Activated CD4-positive, alpha-beta T cell treated with anti-CD3 and anti-CD28 coated beads for 4 hours (primary cell): Measurements from ENCODE around the gene ENPP6.
"Not testable (repeated sequence)": the region's sequence is repeated elsewhere in the genome, so short reads cannot be mapped to it uniquely, and the experiment has no call there.

Experiments
- DNase-seq, 2 donors: peaks; one replicate each; pipeline ENCODE4 v3.0.0-alpha.2; 2020

ENPP6 gene

GRCh38 chr4:184101711-184102110 lies 116.0 kb downstream of the ENPP6 start:
- DNase-seq = no peak

- DNase-seq = peak in 1 of 2 donors; percentile 31
Observed at GRCh38 chr4:184100297-184100885, 117.3 kb downstream of the ENPP6 start.

- no peak for DNase-seq
Observed at GRCh38 chr4:184099535-184099966, 118.1 kb downstream of the ENPP6 start.

- DNase-seq = no peak
Observed at GRCh38 chr4:184099000-184099399, 118.7 kb downstream of the ENPP6 start.

GRCh38 chr4:184097815-184098214 lies 119.9 kb downstream of the ENPP6 start:
- no peak for DNase-seq

- DNase-seq = no peak
Observed at GRCh38 chr4:184097241-184097605, 120.5 kb downstream of the ENPP6 start.

- no peak for DNase-seq
Observed at GRCh38 chr4:184096561-184097240, 121.0 kb downstream of the ENPP6 start.

- DNase-seq = no peak
Observed at GRCh38 chr4:184094532-184095159, 123.0 kb downstream of the ENPP6 start.

- DNase-seq = no peak
Observed at GRCh38 chr4:184091986-184092385, 125.7 kb downstream of the ENPP6 start.

- DNase-seq = no peak
Observed at GRCh38 chr4:184090571-184090970, 127.1 kb downstream of the ENPP6 start.

- DNase-seq = no peak
Observed at GRCh38 chr4:184080674-184081073, 137.0 kb downstream of the ENPP6 start.

- DNase-seq = no peak
Observed at GRCh38 chr4:184074677-184075388, 142.8 kb downstream of the ENPP6 start.

GRCh38 chr4:184067931-184068554 lies 149.6 kb downstream of the ENPP6 start:
- DNase-seq = no peak

- DNase-seq = no peak
Observed at GRCh38 chr4:184066584-184067300, 150.9 kb downstream of the ENPP6 start.

- DNase-seq = no peak
Observed at GRCh38 chr4:184064877-184065276, 152.8 kb downstream of the ENPP6 start.

- no peak for DNase-seq
Observed at GRCh38 chr4:184062769-184063168, 154.9 kb downstream of the ENPP6 start.

- DNase-seq = no peak
Observed at GRCh38 chr4:184061582-184061981, 156.1 kb downstream of the ENPP6 start.

- no peak for DNase-seq
Observed at GRCh38 chr4:184059099-184059498, 158.6 kb downstream of the ENPP6 start.

- no peak for DNase-seq
Observed at GRCh38 chr4:184058026-184058425, 159.6 kb downstream of the ENPP6 start.

GRCh38 chr4:184056877-184057276 lies 160.8 kb downstream of the ENPP6 start:
- DNase-seq = no peak

- no peak for DNase-seq
Observed at GRCh38 chr4:184053434-184053833, 164.2 kb downstream of the ENPP6 start.

- DNase-seq = no peak
Observed at GRCh38 chr4:184052616-184053015, 165.1 kb downstream of the ENPP6 start.

- DNase-seq = not testable (repeated sequence)
Observed at GRCh38 chr4:184051262-184051661, 166.4 kb downstream of the ENPP6 start.
